GM18870 (cell line): Measurements from ENCODE around the gene CCDC116.
"Not testable (repeated sequence)": the region's sequence is repeated elsewhere in the genome, so short reads cannot be mapped to it uniquely, and the experiment has no call there.

Experiments used
- ATAC-seq: cut with Tn5 transposase; IDR thresholded peaks from one replicate; pipeline ENCODE4 v1.9.1; 2021; ENCODE audit warnings: moderate library complexity; ENCODE audit not compliant: unreplicated experiment

CCDC116 gene

GRCh38 chr22:21629255-21630149 is 3.1 kb upstream of the CCDC116 start, which contains the start of gene YDJC:
Gene YDJC, minus strand, starts transcription at chr22:21630022. Its CDS starts 8 bp downstream, at chr22:21630014.
- ATAC-seq: peak; percentile 68

- no peak for ATAC-seq
These were observed 1.5 kb upstream of the CCDC116 start for GRCh38 chr22:21631025-21631424.

GRCh38 chr22:21632931-21633330 is 371 bp downstream of the CCDC116 start:
- ATAC-seq: no peak

- ATAC-seq: no peak
These were observed 921 bp downstream of the CCDC116 start for GRCh38 chr22:21633481-21633880.

- no peak for ATAC-seq
These were observed 1.5 kb downstream of the CCDC116 start for GRCh38 chr22:21634081-21634480.

GRCh38 chr22:21634844-21635243 is 2.3 kb downstream of the CCDC116 start:
- no peak for ATAC-seq

- no peak for ATAC-seq
These were observed 3.4 kb downstream of the CCDC116 start for GRCh38 chr22:21635771-21636510.

- ATAC-seq: no peak
These were observed 4.2 kb downstream of the CCDC116 start for GRCh38 chr22:21636629-21637218.

GRCh38 chr22:21637450-21637849 is 4.9 kb downstream of the CCDC116 start:
- not testable (repeated sequence) for ATAC-seq

- ATAC-seq: no peak
These were observed 6.8 kb downstream of the CCDC116 start for GRCh38 chr22:21639359-21639758.

GRCh38 chr22:21640810-21641209 is 8.2 kb downstream of the CCDC116 start:
- no peak for ATAC-seq

- ATAC-seq: no peak
These were observed 8.8 kb downstream of the CCDC116 start for GRCh38 chr22:21641417-21641788.

GRCh38 chr22:21641789-21642583 is 9.4 kb downstream of the CCDC116 start, which contains the start of gene SDF2L1:
Gene SDF2L1, plus strand, starts transcription at chr22:21642302. Its CDS starts 35 bp downstream, at chr22:21642337.
- peak; percentile 93 for ATAC-seq

- no peak for ATAC-seq
These were observed 10.3 kb downstream of the CCDC116 start for GRCh38 chr22:21642584-21643448.

GRCh38 chr22:21643533-21644357 is 11.2 kb downstream of the CCDC116 start:
- ATAC-seq: no peak

- not testable (repeated sequence) for ATAC-seq
These were observed 13.0 kb downstream of the CCDC116 start for GRCh38 chr22:21645513-21645912.

- no peak for ATAC-seq
These were observed 14.3 kb downstream of the CCDC116 start for GRCh38 chr22:21646608-21647590.

- ATAC-seq: no peak
These were observed 17.7 kb downstream of the CCDC116 start for GRCh38 chr22:21650280-21650679.
